IPS DF 6.9 (cell line): ENCODE measurements around the gene KBTBD2.
"Not testable (repeated sequence)": the region's sequence is repeated elsewhere in the genome, so short reads cannot be mapped to it uniquely, and the experiment has no call there.

Experiments used
- DNase-seq: peaks from one replicate; pipeline ENCODE4 v3.0.0-alpha.2; 2013; ENCODE audit warnings: low read depth, low spot score
- H3K27ac ChIP-seq: one replicate; pipeline ENCODE4 v1.5.1; 2013; ENCODE audit warnings: low read length, control low read depth
- H3K27me3 ChIP-seq: 2 replicates; pipeline ENCODE4 v1.6.1; 2013; ENCODE audit warnings: mild to moderate bottlenecking, low read length; ENCODE audit not compliant: control insufficient read depth, insufficient read depth
- H3K36me3 ChIP-seq: 2 replicates; pipeline ENCODE4 v1.6.1; 2013; ENCODE audit warnings: low read length; ENCODE audit not compliant: control insufficient read depth, insufficient read depth
- H3K4me1 ChIP-seq: 2 replicates; pipeline ENCODE4 v1.6.1; 2013; ENCODE audit warnings: low read length; ENCODE audit not compliant: control insufficient read depth, insufficient read depth
- H3K4me3 ChIP-seq: 2 replicates; pipeline ENCODE4 v1.5.1; 2013; ENCODE audit warnings: mild to moderate bottlenecking, low read length
- H3K9me3 ChIP-seq: 2 replicates; pipeline ENCODE4 v1.6.1; 2013; ENCODE audit warnings: low read length, inconsistent platforms; ENCODE audit not compliant: control insufficient read depth, insufficient read depth
- WGBS: extraction: QIAGEN DNeasy Blood & Tissue Kit; methylation state at CpG from one replicate; pipeline ENCODE4 v1.1.7; 2013; ENCODE audit warnings: mixed read lengths, missing lambda C conversion rate; ENCODE audit not compliant: insufficient read length, insufficient coverage; 5-methylcytosine and 5-hydroxymethylcytosine counted together

The KBTBD2 gene

DNA sequence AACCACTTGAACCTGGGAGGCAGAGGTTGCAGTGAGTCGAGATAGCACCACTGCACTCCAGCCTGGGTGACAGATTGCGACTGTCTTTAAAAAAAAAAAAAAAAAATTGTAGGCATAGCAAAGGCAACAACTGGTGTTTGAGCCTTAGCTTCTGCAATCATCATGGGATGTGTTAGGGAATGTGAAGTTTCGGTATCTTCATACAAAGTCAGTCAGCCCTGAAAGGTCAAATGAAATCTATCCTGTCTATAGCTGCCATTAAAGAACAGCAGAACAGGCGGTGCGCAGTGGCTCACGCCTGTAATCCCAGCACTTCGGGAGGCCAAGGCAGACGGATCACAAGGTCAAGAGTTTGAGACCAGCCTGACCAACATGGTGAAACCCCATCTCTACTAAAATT, 13.5 kb downstream of the KBTBD2 start:
- not testable (repeated sequence) for H3K9me3 ChIP-seq, H3K27ac ChIP-seq, H3K36me3 ChIP-seq, DNase-seq, H3K4me1 ChIP-seq, H3K27me3 ChIP-seq, H3K4me3 ChIP-seq
- WGBS = no CpG with 5 or more reads among the region's 8 CpGs

DNA sequence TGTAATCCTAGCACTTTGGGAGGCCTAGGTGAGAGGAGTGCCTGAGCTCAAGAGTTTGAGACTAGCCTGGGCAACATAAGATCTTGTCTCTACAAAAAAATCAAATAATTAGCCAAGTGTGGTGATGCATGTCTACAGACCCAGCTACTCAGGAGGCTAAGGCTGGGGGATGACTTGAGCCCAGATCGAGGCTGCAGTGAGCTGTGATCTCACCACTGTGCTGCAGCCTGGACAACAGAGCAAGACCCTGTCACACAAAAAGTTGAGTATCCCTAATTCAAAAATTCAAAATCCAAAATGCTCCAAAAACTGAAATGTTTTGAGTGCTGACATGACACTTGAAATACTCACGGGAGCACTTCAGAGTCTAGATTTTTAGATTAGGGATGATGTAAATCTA, 19.1 kb downstream of the KBTBD2 start:
- Histone ChIP-seq H3K4me3 (no peak overlapping the region), H3K4me1 (no peaks in the 10 kb centered on the region), H3K27me3 (no peaks in the 10 kb centered on the region), H3K27ac (no peak overlapping the region), H3K9me3 (no peaks in the 10 kb centered on the region), H3K36me3 (peaks cover 12% of the 10 kb centered on the region; the same call in 1 of the 2 replicates)
- no CpG with 5 or more reads among the region's 2 CpGs for WGBS
- no peak for DNase-seq

DNA sequence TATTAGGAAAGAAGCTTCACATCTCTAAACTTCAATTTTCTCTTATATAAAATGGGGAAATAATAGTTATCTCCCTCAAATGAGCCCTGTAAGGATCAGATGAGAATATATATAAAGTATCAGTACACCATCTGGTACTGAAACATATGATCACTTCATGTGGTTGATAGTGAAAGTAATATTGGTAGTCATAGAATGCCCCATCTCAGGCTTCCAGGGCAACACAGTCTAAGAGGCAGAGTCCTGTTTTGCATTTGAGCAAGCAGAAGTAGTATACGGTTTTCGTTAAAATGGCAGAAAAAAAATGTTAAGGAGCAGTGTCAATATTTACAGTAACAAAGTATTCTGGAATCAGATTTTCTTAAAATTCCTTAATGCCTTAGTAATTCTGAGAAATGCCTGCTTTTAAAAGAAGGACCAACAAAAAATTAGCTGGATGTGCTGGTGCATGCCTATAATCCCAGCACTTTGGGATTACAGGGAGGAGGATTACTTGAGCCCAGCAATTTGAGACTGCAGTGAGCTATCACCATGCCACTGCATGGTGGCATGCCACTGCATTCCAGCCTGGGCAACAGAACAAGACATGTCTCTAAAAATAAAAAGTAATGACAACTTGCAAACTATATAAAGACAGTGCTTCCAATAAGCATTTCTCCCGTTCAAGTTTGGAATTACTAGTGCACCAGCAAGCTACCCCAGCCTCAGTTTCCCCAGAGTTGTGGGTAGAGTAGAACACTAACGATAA, 19.8 kb downstream of the KBTBD2 start:
- no peaks in the 10 kb centered on the region for H3K9me3 ChIP-seq
- no CpG with 5 or more reads among the region's 4 CpGs for WGBS
- DNase-seq = no peak
- H3K27me3 ChIP-seq = no peaks in the 10 kb centered on the region
- peaks cover 12% of the 10 kb centered on the region; the same call in 1 of the 2 replicates for H3K36me3 ChIP-seq
- H3K27ac ChIP-seq = no peak overlapping the region
- H3K4me1 ChIP-seq = no peaks in the 10 kb centered on the region
- no peak overlapping the region for H3K4me3 ChIP-seq

DNA sequence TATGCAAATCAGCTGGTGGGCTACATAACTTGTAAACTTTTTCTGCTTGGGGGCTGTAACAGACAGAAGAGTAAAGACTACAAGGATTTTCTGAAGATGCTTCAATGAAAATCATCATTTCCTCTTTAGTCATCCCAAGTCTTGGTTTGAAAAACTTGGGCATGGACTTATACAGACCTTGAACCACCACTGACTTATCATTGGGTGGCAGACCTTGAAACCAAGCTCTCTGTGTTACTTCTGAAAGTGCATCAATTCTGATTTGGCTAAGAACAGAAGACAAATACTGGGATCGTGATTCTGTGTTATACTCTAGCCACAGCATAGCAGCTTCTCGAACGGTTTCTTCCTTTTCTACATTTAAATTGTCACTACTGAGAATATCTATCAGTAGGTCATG, 21.3 kb downstream of the KBTBD2 start:
- peaks cover 12% of the 10 kb centered on the region for H3K36me3 ChIP-seq
- WGBS = no CpG with 5 or more reads among the region's 3 CpGs
- H3K4me1 ChIP-seq = no peaks in the 10 kb centered on the region
- no peak overlapping the region for H3K27ac ChIP-seq
- DNase-seq = no peak
- H3K4me3 ChIP-seq = no peak overlapping the region
- no peaks in the 10 kb centered on the region; the same call in 1 of the 2 replicates for H3K9me3 ChIP-seq
- H3K27me3 ChIP-seq = no peaks in the 10 kb centered on the region

DNA sequence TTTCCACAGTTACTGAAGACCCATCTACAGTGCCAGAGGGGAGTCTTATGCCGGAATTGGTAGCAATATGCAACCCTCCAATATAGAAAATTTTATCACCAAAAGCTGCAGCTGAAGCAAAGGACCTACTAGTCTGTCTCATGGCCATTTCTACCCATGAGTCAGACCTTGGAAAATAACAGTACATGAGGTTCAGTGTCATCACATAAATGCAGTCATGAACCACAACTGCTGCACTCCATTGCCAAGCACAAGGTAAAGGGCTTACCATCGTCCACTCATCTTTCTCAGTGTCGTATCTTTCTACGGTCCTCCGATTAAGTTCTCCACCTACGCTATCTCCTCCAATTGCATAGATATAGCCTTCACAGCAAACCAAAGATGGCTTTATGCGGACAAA, 21.8 kb downstream of the KBTBD2 start:
- Histone ChIP-seq H3K9me3 (no peaks in the 10 kb centered on the region; the same call in 1 of the 2 replicates), H3K27ac (no peak overlapping the region), H3K4me1 (no peaks in the 10 kb centered on the region), H3K36me3 (peaks cover 12% of the 10 kb centered on the region), H3K27me3 (no peaks in the 10 kb centered on the region), H3K4me3 (no peak overlapping the region)
- DNase-seq = no peak
- no CpG with 5 or more reads among the region's 7 CpGs for WGBS

DNA sequence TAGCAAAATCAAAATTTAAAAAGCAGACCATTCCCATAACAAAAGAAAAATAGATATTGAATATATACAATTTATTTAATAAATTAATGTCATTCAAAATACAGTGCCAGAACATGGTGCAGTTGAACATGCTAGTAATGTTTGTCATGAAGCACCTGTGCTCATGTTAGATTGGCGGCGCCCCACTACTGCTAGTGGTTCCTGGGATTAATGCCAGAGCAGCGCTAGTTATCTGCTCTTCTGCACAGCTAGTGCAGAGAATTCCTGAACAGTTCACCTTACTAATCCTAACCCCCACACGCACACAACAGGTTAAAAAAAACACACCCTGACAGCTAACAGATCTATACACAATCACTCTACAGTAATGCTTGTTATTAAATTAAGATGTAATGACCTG, 23.4 kb downstream of the KBTBD2 start:
- no peak overlapping the region for H3K27ac ChIP-seq
- WGBS = 100% methylated on average over 1 of the region's 4 CpGs
- no peaks in the 10 kb centered on the region; the same call in 1 of the 2 replicates for H3K9me3 ChIP-seq
- H3K4me1 ChIP-seq = peaks cover 1% of the 10 kb centered on the region; the same call in 1 of the 2 replicates
- no peak for DNase-seq
- H3K27me3 ChIP-seq = no peaks in the 10 kb centered on the region
- H3K36me3 ChIP-seq = peaks cover 8% of the 10 kb centered on the region
- no peak overlapping the region for H3K4me3 ChIP-seq

DNA sequence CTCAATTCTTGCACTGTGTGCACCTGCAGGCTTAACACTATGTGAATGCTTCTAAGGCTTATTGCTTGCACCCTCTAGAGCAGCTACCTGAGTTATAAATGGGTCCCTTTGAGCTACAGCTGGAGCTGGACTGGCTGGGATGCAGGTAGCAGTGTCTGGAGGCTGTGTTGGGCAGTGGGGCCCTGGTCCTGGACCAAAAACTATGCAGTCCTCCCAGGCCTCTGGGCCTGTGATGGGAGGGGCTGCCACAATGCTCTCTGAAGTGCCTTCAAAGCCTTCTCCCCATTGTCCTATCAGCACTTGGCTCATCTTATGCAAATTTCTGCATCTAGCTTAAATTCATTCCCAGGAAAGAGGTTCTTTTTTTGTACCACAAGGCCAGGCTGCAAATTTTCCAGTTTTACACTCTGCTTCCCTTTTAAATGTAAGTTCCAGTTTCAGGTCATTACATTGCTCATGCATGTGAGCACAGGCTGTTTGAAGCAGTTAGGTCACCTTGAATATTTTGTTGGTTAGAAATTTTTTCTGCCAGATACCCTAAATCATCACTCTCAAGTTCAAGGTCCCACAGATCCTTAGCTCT, 26.0 kb downstream of the KBTBD2 start:
- Histone ChIP-seq H3K4me1 (peaks cover 1% of the 10 kb centered on the region; the same call in 1 of the 2 replicates), H3K4me3 (no peak overlapping the region), H3K9me3 (no peaks in the 10 kb centered on the region; the same call in 1 of the 2 replicates), H3K27ac (no peak overlapping the region), H3K36me3 (peaks cover 7% of the 10 kb centered on the region), H3K27me3 (no peaks in the 10 kb centered on the region)
- no peak for DNase-seq

DNA sequence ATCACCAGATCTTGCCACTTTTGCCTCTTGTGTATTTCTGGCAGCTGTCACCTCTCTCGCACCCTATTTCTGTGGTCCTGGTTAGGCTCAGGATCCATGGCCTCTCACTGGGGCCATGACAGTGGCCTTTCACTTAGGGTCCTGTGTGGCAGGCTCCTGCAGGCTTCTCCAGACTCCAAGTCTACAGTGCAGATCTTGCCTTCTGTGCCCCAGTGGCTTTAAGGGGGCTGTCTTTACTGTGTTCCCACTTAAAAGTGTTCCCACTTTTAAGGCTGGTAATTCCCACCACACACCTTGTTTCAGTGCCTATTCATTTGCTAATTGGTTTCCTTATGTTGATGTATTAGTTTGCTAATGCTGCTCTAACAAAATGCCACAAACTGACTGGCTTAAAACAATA, 27.7 kb downstream of the KBTBD2 start:
- not testable (repeated sequence) for H3K4me1 ChIP-seq, H3K36me3 ChIP-seq, DNase-seq, H3K9me3 ChIP-seq, H3K27ac ChIP-seq, H3K27me3 ChIP-seq, H3K4me3 ChIP-seq
- no CpG with 5 or more reads among the region's 1 CpG for WGBS

DNA sequence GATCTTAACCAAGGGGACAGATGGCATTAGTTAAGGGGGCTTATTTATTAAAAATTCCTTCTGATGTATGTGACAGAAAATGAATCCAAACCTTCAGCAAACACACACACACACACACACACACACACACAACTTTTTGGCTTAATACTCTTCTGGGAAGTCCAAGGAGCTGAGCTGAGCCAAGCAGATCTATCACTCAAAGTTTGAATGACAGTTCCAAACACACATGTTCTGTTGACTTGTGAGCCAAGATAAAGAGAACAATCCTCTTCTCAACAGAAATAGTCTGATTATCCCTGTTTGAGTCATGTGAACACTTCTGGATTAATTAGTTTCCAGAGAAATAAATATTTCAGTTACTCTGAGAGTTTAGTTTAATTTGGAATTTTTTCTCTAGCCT, 31.5 kb downstream of the KBTBD2 start:
- no peak overlapping the region for H3K4me3 ChIP-seq
- no peaks in the 10 kb centered on the region; the same call in 1 of the 2 replicates for H3K36me3 ChIP-seq
- DNase-seq = no peak
- H3K27ac ChIP-seq = no peak overlapping the region
- H3K27me3 ChIP-seq = no peaks in the 10 kb centered on the region
- no peaks in the 10 kb centered on the region for H3K9me3 ChIP-seq
- peaks cover 1% of the 10 kb centered on the region; the same call in 1 of the 2 replicates for H3K4me1 ChIP-seq

DNA sequence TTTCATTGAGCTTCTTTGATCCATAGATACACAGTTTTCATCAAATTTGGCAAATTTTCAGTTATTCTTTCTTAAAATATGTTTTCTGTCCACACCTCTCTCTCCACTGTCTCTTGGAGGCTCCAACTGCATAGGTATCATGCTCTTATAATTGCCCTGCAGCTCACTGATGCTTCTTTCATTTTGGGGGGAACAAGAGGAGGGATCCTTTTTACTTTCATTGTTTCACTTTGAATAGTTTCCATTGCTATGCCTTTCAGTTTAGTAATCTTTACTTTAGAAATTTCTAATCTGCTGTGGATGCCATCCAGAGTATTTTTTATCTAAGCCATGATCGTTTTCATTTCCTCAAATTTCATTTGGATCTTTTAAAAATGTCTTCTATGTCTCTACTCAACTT, 32.9 kb downstream of the KBTBD2 start:
- Histone ChIP-seq H3K9me3 (no peaks in the 10 kb centered on the region), H3K27me3 (no peaks in the 10 kb centered on the region), H3K4me1 (peaks cover 1% of the 10 kb centered on the region; the same call in 1 of the 2 replicates), H3K36me3 (no peaks in the 10 kb centered on the region), H3K4me3 (no peak overlapping the region), H3K27ac (no peak overlapping the region)
- no peak for DNase-seq
- no CpG with 5 or more reads among the region's 1 CpG for WGBS

DNA sequence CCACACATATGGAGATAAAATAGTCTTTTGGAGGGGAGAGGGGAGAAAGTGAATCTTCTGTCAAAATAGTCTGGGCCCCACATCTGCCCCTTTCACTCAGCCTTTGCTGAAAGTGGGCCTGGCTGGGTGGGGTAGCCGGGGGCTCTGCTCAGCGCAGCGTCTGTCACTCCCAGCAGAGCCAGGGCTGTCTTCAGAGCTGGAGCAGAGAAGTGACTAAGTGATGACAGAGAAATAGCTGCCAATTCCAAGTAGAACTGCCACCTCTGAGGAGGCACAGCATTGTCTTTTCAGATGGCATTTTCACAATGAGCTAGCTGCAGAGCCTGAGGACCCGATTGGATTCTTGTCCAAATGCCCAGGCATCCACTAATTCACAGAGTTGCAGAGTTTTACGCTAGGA, 34.5 kb downstream of the KBTBD2 start:
- H3K27me3 ChIP-seq, H3K36me3 ChIP-seq, DNase-seq, H3K27ac ChIP-seq, H3K4me1 ChIP-seq, H3K4me3 ChIP-seq, H3K9me3 ChIP-seq: not testable (repeated sequence)
- no CpG with 5 or more reads among the region's 5 CpGs for WGBS
